Lower lobe of right lung (tissue), 2 donors: Measurements from ENCODE around the gene NUFIP2. TPM values are rescaled to one million over a fixed set of nuclear protein-coding genes. Genes with fewer than 3 reads are reported as not detected.

Experiments used
- ATAC-seq, 2 donors: fragments of 200-7000 bp; cut with Tn5 transposase; one replicate each; pipeline ENCODE4 v1.9.1; 2020 to 2022; ENCODE audit warnings: mild to moderate bottlenecking in 2 of 2, moderate library complexity in 2 of 2
- DNase-seq: peaks from one replicate; pipeline ENCODE4 v3.0.0-alpha.2; 2020
- H3K27ac ChIP-seq: fragments of 200-600 bp; one replicate; pipeline ENCODE4 v1.8.0; 2022
- H3K27me3 ChIP-seq: fragments of 200-600 bp; one replicate; pipeline ENCODE4 v1.8.0; 2022; ENCODE audit warnings: low read depth
- H3K36me3 ChIP-seq: fragments of 200-600 bp; one replicate; pipeline ENCODE4 v1.8.0; 2022; ENCODE audit warnings: mild to moderate bottlenecking
- H3K4me1 ChIP-seq: fragments of 200-600 bp; one replicate; pipeline ENCODE4 v1.8.0; 2022
- H3K4me3 ChIP-seq: fragments of 200-600 bp; one replicate; pipeline ENCODE4 v1.8.0; 2022; ENCODE audit warnings: mild to moderate bottlenecking
- H3K9me3 ChIP-seq: fragments of 200-600 bp; one replicate; pipeline ENCODE4 v1.8.0; 2022
- intact Hi-C: fragments of 100-400 bp; cut with DNase I; formaldehyde crosslinking; loops from one replicate; pipeline ENCODE4 v1.11.0; 2022
- total RNA-seq: library from RNA; stranded (reverse); fragmentation: NEBNext Ultra II Directional; extraction: Animal tissue kit (Norgen Biotek cat#: 25700); gene quantifications from one replicate; pipeline ENCODE4 v1.2.1, GENCODE V29; 2021
- TF ChIP-seq, protein P1 (sequence below): fragments of 200-600 bp; IDR thresholded peaks from one replicate; pipeline ENCODE4 v1.8.0; 2022; ENCODE audit warnings: antibody characterized with exemption, mild to moderate bottlenecking
- donor health status: DM: no; HTN: yes; CAD: no; lungs with severe emphysema.

NUFIP2 gene
- total RNA-seq, 1 donor from 2014 or later: 66.2 TPM

- TF ChIP-seq, protein P1, sequence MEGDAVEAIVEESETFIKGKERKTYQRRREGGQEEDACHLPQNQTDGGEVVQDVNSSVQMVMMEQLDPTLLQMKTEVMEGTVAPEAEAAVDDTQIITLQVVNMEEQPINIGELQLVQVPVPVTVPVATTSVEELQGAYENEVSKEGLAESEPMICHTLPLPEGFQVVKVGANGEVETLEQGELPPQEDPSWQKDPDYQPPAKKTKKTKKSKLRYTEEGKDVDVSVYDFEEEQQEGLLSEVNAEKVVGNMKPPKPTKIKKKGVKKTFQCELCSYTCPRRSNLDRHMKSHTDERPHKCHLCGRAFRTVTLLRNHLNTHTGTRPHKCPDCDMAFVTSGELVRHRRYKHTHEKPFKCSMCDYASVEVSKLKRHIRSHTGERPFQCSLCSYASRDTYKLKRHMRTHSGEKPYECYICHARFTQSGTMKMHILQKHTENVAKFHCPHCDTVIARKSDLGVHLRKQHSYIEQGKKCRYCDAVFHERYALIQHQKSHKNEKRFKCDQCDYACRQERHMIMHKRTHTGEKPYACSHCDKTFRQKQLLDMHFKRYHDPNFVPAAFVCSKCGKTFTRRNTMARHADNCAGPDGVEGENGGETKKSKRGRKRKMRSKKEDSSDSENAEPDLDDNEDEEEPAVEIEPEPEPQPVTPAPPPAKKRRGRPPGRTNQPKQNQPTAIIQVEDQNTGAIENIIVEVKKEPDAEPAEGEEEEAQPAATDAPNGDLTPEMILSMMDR: no peak
- no peaks in the 10 kb centered on the region for H3K4me1 ChIP-seq
- no peak overlapping the region for H3K4me3 ChIP-seq
- ATAC-seq (no peak), DNase-seq (no peak)
- H3K9me3 ChIP-seq: no peaks in the 10 kb centered on the region
- H3K36me3 ChIP-seq: no peaks in the 10 kb centered on the region
- intact Hi-C loops: no loop called here
- no peaks in the 10 kb centered on the region for H3K27me3 ChIP-seq
- no peak overlapping the region for H3K27ac ChIP-seq
Observed at GRCh38 chr17:29327412-29327811, 33.5 kb upstream of the NUFIP2 start.

DNA sequence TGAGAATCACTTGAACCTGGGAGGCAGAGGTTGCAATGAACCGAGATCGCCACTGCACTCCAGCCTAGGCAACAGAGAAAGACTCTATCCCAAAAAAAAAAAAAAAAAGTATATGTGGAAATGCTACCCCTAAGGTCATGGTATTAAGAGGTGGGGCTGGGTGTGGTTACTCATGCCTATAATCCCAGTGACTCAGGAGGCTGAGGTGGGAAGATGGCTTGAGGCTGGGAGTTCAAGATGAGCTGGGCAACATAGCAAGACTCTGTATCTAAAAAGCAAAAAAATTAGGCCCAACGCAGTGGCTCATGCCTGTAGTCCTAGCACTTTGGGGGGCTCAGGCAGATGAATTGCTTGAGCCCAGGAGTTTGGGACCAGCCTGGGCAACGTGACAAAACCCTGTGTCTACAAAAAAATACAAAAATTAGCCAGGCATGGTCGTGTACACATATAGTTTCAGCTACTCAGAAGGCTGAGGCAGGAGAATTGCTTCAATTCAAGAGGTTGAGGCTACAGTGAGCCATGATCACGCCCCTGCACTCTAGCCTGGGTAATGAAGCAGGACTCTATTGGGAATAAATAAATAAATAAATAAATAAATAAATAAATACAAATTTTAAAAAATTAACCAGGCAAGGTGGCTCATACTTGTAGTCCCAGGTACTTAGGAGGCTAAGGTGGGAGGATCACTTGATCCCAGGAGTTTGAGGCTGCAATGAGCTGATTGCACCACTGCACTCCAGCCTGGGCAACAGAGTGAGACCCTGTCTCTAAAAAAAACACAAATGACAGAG is 32.3 kb upstream of the NUFIP2 start:
- Histone ChIP-seq H3K9me3 (no peaks in the 10 kb centered on the region), H3K27ac (no peak overlapping the region), H3K36me3 (no peaks in the 10 kb centered on the region), H3K27me3 (no peaks in the 10 kb centered on the region), H3K4me3 (no peak overlapping the region), H3K4me1 (no peaks in the 10 kb centered on the region)
- ATAC-seq (no peak), DNase-seq (no peak)
- TF ChIP-seq, protein P1: no peak
- intact Hi-C loops: no loop called here

DNA sequence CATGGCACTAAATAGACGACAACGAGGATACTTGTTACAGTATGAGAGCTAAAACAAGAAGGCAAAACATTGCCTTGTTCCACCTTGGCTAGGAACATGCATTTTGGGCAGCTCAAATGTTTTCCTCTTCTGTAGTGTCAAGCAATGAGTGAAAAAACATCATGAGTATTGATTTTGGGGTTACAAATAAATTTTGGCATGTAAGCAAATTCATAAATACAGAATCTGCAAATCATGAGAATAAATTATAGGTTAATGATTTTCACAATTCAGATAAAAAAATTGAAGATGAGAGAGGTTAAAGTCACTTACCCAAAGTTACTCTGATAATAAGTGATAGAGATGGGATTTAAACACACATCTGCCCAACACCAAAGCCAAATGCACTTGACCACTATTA is 28.4 kb upstream of the NUFIP2 start:
- Histone ChIP-seq H3K36me3 (no peaks in the 10 kb centered on the region), H3K9me3 (no peaks in the 10 kb centered on the region), H3K4me3 (no peak overlapping the region), H3K27ac (no peak overlapping the region), H3K27me3 (no peaks in the 10 kb centered on the region), H3K4me1 (no peaks in the 10 kb centered on the region)
- ATAC-seq (no peak), DNase-seq (no peak)
- TF ChIP-seq, protein P1: no peak
- intact Hi-C loops: no loop called here

- Histone ChIP-seq H3K9me3 (no peaks in the 10 kb centered on the region), H3K27me3 (no peaks in the 10 kb centered on the region), H3K4me1 (no peaks in the 10 kb centered on the region), H3K27ac (no peak overlapping the region), H3K36me3 (no peaks in the 10 kb centered on the region), H3K4me3 (no peak overlapping the region)
- DNase-seq (no peak), ATAC-seq (no peak)
- TF ChIP-seq, protein P1: no peak
- intact Hi-C loops: no loop called here
Observed at GRCh38 chr17:29303386-29303785, 9.4 kb upstream of the NUFIP2 start.

DNA sequence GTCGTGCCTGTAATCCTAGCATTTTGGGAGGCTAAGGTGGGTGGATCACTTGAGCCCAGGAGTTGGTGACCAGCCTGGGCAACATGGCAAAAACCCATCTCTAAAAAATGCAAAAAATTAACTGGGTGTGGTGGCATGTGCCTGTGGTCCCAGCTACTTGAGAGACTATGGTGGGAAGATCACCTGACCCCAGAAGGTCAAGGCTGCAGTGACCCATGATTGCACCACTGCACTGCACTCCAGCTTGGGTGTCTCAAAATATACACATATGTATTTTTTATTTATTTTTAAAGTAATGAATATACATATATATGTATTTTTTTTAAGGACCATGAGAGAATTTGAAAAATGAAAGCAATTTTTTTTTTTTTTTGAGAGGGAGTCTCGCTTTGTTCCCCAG is 5.1 kb upstream of the NUFIP2 start:
- Histone ChIP-seq H3K9me3 (no peaks in the 10 kb centered on the region), H3K27ac (no peak overlapping the region), H3K27me3 (no peaks in the 10 kb centered on the region), H3K36me3 (no peaks in the 10 kb centered on the region), H3K4me3 (no peak overlapping the region), H3K4me1 (peaks cover 8% of the 10 kb centered on the region)
- intact Hi-C loops: no loop called here
- ATAC-seq (no peak), DNase-seq (no peak)
- TF ChIP-seq, protein P1: no peak
